Measurements from ENCODE around the gene TRMT2A.

GRCh38 chr22:20159076-20159475 is 42.0 kb upstream of the TRMT2A start:
- TF ChIP-seq, protein P1, sequence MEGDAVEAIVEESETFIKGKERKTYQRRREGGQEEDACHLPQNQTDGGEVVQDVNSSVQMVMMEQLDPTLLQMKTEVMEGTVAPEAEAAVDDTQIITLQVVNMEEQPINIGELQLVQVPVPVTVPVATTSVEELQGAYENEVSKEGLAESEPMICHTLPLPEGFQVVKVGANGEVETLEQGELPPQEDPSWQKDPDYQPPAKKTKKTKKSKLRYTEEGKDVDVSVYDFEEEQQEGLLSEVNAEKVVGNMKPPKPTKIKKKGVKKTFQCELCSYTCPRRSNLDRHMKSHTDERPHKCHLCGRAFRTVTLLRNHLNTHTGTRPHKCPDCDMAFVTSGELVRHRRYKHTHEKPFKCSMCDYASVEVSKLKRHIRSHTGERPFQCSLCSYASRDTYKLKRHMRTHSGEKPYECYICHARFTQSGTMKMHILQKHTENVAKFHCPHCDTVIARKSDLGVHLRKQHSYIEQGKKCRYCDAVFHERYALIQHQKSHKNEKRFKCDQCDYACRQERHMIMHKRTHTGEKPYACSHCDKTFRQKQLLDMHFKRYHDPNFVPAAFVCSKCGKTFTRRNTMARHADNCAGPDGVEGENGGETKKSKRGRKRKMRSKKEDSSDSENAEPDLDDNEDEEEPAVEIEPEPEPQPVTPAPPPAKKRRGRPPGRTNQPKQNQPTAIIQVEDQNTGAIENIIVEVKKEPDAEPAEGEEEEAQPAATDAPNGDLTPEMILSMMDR (IDR thresholded peaks at IDR 0.05): no peak
- no peak for TF ChIP-seq POLR2A (IDR thresholded peaks at IDR 0.05)
